LHCN-M2 (cell line): Measurements from ENCODE around the gene FARP1. TPM values are rescaled to one million over a fixed set of nuclear protein-coding genes. Genes with fewer than 3 reads are reported as not detected.

Experiments used
- DNase-seq: peaks from one replicate; pipeline ENCODE4 v3.0.0-alpha.2; 2012; ENCODE audit warnings: low read depth
- polyA plus RNA-seq: library from polyadenylated mRNA; unstranded; fragments of >200 nt; gene quantifications from one replicate; pipeline ENCODE4 v1.2.1, GENCODE V29; 2012; ENCODE audit warnings: missing spikeins
- total RNA-seq: library from RNA; depleted of rRNA; stranded (reverse); fragments of >200 nt; gene quantifications from 2 replicates; pipeline ENCODE4 v1.2.3, GENCODE V29; 2014; rRNA removed

Gene FARP1, protein sequence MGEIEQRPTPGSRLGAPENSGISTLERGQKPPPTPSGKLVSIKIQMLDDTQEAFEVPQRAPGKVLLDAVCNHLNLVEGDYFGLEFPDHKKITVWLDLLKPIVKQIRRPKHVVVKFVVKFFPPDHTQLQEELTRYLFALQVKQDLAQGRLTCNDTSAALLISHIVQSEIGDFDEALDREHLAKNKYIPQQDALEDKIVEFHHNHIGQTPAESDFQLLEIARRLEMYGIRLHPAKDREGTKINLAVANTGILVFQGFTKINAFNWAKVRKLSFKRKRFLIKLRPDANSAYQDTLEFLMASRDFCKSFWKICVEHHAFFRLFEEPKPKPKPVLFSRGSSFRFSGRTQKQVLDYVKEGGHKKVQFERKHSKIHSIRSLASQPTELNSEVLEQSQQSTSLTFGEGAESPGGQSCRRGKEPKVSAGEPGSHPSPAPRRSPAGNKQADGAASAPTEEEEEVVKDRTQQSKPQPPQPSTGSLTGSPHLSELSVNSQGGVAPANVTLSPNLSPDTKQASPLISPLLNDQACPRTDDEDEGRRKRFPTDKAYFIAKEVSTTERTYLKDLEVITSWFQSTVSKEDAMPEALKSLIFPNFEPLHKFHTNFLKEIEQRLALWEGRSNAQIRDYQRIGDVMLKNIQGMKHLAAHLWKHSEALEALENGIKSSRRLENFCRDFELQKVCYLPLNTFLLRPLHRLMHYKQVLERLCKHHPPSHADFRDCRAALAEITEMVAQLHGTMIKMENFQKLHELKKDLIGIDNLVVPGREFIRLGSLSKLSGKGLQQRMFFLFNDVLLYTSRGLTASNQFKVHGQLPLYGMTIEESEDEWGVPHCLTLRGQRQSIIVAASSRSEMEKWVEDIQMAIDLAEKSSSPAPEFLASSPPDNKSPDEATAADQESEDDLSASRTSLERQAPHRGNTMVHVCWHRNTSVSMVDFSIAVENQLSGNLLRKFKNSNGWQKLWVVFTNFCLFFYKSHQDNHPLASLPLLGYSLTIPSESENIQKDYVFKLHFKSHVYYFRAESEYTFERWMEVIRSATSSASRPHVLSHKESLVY
- total RNA-seq, result 12.4 and 15.8 TPM in 2 replicates
- 54.2 TPM for polyA plus RNA-seq

DNA sequence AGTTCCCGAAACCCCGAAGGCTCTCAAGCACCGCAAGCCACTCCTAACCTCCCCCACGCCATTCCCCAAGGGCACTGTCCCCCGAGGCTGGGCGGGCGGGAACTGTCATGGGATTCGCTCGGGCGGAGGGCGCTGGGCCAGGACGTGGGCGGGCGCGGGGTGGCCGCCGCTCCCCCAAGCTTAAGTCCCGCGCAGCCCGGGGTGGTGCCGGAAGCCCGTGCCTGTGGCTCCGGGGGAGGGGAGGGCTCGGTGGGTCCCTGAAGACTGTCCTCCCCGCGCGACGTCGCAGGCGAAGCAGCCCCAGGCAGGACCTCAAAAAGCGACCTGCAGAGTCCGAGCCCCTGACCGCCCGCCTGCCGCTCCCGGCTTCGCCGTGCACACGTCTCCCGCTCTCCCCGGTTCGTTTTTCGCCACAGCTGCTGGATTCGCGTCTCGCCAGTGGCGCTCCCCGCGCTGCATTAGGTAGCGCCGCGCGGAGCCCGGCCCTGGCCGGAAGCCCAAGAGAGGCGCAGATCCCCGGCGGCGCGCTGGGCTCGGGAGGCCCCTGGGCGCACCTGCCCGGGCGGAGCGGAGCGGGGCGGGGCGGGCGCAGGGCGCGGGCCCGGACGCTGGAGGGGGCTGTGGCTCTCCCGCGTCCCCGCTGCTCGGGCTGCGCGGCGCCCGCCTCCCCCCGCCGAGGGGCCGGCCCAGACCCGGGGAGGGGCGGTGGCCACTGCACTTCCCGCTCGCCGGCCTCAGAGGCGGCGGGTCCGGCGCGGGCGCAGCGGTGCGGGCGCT is at the start of gene FARP1:
Gene FARP1, plus strand, starts transcription at position 715 of the 777 bp plus-strand sequence. CDS start 70,149 bp downstream, outside the sequence.
- DNase-seq, result peak; percentile 47

DNA sequence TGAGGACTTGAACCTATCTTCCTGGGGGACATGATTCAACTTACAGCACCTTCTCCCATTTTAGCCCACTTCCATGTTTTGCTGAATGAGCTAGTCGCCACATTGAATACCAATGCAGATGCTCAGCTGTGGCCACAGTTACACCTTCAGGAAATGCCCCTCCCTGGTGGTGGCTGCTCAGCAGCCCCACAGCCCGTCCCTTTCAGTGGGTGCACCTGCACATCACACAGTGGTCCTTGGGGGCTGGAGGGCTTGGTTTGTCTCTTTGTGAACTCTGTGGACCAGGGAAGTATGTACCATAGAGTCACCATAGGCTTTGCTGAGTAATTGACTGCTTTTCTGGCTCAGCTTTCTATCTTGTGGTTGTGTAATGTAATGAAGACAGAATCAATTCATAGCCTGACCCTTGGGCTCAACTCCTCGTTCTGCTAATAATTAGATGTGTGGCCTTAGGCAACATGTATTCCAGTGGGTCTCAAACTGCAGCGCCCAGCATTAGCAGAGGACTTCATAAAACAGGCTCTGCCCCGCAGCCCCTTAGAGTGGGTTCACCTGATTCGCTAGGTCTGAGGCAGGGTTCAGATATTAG is 48.1 kb upstream of the FARP1 start:
- DNase-seq, result no peak

DNA sequence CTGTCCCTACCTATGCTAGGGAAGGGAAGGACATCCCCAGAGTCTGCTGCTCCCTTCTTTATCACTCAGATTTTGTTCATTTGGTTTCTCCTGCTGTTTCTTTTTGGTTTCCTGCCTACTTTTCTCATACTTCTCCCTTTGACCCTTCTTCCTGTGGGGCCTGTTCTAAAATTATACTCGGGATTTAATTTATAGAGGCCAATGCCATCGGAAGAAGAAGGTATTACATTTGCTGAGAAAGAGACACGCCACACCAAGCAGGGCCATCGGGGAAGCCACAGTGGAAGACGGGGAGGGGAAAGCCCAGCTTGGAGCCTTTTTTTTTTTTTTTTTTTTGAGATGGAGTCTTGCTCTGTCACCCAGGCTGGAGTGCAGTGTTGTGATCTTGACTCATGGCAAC is 46.8 kb upstream of the FARP1 start:
- DNase-seq, result no peak

DNA sequence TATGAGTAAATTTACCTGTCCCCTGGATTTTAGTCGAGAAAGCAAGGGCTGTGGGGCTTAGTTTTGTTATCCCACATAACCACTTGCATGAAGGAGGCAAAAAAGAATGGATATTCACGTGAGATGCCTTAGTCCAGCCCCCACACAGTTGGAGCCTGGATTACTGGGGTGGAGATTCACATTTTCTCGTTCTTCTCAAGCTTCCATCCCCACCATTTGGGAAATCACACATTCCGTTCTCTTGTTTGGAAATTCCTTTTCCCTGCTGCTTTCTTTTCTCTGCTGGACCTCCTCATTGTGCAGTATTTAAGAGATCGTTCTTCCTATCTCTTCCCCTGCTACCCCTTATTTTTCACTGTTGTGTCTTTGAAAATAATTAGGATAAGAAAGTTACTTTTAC is 45.1 kb upstream of the FARP1 start:
- no peak for DNase-seq

DNA sequence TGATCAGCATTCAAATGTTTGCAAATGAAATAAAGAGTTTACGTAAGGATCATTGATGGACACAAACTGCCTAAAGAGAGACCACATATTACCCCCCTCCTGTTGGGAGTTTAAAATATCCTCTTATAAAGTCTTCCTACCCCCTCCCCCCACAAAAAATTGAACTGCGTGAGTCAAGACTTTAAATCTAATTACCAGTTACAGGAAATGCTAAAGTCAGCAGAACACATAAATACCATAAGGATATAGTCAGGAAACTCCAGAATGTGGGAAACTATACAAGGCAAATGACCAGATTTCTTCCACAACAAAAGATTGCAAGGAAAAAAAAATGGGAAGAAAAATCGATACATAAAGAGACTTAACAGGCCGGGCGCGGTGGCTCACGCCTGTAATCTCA is 44.4 kb upstream of the FARP1 start:
- no peak for DNase-seq

DNA sequence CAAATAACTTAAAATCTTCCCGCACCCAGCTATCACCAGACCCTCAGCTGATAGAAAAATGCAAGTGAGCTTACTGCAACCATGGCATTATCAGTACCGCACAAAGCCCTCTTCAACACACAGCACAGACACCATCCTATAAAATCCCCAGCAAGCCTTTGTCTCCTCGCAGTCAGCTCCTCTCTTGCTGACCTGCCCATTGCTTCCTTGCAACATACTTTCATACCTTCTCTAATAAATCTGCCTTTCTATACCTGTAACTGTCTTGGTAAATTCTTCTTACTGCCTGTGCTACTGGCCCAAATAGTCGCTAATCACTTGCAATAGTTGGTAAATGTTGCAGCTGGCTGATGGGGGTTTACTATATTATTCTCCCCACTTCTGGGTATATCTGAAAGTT is 43.3 kb upstream of the FARP1 start:
- DNase-seq, result no peak

DNA sequence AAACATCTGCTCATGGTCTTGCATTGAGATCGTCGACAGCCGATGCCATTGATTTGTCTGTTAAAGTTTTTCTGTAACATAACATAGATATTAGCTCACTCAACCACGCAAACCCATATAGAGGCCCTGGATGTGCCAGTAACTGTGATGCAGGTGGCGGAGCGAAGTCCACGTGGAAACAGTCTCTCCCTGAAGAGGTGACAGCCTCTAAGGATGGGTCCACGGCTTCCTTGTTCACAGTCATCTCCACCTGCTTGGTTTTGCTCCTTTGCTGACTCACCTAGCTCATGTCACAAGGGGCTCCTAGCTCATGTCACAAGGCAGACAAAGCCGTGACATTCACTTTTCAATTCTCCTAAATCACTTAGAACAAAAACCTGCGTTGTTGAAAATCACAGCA is 42.4 kb upstream of the FARP1 start:
- DNase-seq, result no peak

DNA sequence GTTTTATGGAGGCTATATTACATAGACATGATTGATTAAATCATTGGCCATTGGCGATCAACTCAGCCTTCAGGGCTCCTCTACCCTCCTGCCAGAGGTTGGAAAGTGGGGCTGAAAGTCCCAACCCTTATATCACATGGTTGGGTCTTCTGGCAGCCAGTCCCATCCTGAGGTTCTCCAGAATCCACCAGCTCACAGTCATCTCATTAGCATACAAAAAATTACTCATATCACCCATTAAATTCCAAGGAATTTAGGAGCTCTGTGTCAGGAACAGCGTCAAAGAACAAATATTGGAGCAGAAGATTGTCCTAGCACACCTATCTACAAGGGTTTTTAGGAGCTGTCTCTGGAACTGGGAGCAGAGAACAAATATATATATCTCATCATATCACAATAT is 39.4 kb upstream of the FARP1 start:
- DNase-seq, result no peak

DNA sequence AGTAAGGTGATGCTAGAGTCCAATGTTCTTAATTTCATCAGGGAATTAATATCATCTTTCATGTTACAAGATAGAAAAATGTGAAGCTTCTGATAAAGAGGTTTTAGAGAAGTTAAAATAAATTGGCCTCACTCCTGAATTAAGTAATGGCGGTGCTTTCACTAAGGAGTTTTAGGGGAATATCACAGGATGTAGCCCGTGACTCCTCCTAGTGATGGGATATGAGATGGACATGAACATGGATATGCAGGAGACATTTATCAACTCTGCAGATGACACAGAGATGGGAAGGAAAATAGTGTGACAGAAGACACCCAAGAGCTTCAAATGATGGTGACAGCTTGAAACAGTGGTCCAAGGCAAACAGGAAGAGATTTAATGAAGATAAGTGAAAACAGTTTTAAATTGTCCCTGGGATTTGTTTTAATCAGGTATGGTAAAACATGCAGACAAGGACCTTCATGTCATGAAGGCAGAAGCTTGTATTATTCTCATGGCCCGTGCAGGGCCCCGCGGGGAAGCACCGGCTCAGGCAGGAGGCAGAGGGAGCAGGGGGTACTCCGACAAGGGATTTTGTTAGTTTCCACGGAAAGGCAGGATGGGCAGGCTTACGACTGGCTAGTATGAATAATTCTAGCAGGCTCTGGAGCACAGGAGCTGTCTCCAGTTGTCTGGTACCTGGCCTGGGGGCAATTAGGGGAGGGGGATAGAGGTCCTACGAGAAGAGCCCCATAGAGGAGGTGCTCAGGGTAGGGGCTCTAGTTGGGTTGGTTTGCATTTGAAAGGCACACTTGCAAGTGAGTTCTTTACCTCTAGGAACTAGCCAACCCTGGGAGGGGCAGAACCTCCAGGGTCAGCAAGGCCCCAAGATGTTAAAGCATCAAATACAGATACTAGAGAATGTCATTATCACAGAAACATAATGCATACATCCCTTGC is 38.7 kb upstream of the FARP1 start:
- peak; percentile 35 for DNase-seq

DNA sequence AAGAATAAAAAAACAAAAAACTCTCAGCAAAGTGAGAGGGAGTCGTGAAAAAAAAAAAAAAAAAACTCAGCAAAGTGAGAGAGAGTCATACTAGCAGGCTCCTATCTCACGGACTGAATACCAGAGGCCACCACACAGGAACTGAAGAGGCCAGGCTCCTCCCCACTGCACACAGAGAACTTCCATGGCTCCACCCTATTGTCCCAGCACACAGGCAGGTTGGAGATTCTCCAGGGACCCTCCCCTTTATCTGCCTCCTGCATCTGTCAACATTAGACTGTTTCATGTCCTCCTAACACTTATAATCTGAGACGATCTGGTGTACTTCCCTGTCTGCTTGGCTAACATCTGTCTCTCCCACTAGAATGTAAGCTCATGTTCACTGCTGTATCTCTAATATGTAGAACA is 37.0 kb upstream of the FARP1 start:
- peak; percentile 8 for DNase-seq

DNA sequence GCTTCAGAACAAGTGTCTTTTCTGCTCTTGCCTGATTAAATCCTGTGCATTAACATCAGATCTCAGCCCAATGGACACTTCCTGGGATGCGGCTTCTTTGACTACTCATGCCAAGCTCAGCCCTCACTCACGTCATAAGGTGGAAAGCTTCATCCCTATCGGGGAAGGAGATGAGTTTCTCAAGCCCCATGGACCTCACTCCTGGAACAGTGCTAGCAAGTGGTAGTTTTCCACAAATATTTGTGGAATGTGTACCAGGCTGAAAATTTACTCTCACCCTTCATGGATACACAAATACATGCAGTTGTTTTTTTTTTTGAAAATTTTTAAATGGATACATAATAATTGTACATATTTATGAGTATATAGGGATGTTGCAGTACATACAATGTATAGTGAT is 34.6 kb upstream of the FARP1 start:
- DNase-seq, result no peak

DNA sequence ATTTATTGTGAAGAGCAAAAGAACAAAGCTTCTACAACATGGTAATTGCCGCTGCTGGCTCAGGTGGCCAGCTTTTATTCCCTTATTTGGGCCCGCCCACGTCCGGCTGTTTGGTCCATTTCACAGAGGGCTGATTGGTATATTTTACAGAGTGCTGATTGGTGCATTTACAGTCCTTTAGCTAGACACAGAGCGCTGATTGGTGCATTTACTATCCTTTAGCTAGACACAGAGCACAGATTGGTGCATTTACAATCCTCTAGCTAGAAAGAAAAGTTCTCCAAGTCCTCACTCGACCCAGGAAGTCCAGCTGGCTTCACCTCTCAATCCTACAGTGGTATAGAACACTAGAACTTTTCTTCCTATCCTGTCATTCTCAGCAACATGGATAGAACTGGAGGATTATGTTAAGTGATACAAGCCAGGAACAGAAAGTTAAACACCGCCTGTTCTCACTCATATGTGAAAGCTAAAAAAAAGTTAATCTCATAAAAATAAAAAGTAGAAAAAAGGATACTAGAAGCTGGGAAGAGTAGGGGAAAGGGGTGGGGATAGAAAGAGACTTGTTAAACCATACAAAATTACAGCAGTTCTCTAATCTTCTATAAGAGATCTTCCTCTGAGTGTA is 33.6 kb upstream of the FARP1 start:
- DNase-seq, result no peak

DNA sequence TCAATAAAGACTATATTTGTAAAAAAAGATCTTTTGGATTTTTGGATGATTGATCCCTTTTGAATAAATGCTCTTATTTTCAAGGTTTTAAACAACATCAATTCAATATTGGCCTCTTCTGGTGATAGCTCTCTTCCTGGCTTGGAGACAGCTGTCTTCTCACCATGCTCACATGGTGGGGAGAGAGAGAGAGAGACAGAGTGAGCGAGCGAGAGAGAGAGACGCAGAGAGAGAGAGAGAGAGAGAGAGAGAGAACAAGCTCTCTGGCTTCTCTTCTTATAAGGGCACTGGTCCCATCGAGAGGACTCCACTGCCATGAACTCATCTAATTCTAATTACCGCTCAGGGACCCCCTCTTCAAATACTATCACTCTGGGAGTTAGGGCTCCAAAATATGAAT is 32.1 kb upstream of the FARP1 start:
- peak; percentile 12 for DNase-seq

DNA sequence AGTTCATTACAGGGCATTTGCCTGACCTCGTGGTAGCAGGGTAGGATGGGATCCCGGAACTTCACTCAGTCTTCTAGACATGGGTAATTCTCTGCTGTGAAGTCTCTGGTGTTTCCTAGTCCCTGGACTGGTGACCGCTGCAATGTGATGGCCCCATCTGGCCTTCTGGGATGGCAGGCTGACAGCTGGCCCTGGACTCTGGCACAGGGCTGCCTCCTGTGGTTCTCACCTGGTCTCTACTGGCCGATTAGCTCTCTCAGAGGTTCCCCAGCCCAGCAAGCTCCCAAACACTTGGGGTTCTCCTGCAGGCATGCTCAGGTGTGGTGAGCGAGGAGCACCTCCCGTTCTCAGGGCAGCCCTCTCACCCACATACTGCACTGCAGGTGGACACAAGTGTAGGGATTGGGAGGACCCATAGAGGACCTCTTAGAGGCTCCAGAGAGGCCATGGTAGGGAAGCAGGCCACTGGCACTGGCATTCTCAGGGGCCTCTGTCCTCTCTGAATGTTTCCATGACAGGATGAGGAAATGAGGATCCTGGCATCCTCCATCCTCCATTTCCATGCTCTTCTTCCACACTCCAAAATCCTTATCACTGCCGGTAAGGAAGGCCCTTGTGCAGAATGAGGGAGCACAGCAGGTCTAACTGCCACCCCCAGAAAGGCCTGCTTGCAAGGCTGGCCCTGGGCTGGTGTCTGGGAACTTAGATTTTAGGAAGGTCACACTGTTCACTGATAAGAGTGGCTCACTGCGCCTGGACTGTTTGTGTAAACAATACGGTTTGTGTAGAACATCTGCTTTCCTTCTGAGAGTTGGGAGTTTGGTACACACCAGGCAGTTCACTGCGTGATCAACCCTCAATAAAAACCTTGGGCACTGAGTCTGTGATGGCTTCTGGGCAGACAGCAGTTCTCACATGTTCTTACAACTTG is 31.5 kb upstream of the FARP1 start:
- no peak for DNase-seq

DNA sequence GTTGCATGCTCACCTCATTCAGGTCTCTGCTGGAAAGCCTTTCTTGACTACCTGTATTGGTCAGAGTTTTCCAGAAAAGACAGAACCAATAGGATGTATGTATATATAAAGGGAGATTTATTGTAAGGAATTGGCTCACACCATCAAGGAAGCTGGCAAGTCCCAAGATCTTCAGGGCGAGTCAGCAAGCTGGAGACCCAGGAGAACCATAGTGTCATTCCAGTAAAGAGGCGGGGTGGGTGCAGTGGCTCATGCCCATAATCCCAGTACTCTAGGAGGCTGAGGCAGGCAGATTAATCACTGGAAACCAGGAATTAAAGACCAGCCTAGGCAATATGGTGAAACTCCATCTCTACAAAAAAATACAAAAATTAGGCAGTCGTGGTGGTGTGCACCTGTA is 30.4 kb upstream of the FARP1 start:
- no peak for DNase-seq

DNA sequence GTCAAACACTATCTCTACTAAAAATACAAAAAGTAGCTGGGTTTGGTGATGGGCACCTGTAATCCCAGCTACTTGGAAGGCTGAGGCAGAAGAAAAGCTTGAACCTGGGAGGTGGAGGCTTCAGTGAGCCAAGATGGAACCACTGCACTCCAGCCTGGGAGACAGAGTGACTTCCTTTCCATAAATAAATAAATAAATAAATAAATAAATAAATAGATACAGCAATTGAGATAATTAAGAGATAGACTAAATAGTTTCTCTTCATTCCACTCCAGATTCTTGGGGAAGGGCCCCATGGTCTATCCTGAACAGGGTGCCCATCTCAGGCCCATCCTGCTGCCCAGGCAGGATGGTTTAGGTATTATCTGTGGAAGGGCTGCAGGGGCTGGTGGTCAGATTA is 24.0 kb upstream of the FARP1 start:
- DNase-seq, result no peak

DNA sequence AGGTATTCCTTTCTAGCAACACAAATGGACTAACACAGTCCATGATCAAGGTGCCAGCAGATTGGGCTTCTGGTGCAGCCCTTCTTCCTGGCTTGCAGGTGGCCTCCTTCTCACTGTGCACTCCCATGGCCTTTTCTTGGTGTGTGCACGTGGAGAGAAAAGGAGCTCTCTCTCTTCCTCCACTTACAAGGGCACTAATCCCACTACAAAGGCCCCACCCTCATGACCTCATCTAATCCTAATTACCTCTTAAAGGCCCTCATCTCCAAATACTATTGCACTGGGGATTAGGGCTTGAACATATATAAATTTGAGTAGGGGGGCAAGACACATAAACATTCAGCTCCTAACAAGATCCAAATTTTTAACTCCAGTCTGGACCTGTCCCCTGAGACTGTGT is 19.7 kb upstream of the FARP1 start:
- DNase-seq, result no peak

DNA sequence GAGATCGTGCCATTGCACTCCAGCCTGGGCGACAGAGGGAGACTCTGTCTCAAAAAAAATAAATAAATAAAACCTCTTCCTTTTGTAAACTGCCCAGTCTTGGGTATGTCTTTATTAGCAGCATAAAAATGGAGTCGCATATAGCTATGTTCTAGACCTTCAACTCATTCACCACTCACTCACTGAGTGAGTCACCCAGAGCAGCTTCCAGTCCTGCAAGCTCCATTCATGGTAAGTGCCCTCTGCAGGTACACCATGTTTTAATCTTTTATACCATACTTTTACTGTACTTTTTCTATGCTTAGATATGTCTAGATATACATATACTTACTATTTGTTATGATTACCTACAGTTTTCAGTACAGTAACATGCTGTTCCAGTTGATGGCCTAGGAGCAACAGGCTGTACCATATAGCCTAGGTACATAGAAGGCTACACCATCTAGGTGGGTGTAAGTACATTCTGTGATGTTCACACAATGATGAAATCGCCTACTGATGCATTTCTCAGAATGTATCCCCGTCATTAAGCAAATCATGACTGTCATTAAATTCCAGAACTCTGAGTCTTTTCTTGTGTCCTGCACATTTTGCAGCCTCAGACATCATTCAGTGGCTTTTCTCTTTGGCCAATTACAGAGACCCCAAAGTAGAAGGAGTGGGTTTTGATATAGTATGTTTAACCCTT is 13.7 kb upstream of the FARP1 start:
- peak; percentile 25 for DNase-seq
